Neural cell (in vitro differentiated cells): ENCODE data around the gene PBX1. TPM values are rescaled to one million over a fixed set of nuclear protein-coding genes. Genes with fewer than 3 reads are reported as not detected.

Source experiments
- H2AFZ ChIP-seq: fragments of 200-600, 300-800 bp; sonication (generic), shearing (Covaris generic); 2 replicates; pipeline ENCODE4 v1.6.0; 2014; ENCODE audit warnings: low read depth, mild to moderate bottlenecking, antibody characterized with exemption, low read length, moderate library complexity
- H3F3A ChIP-seq: fragments of 200-600 bp; shearing (Covaris generic); 2 replicates; pipeline ENCODE4 v1.6.1; 2016; ENCODE audit warnings: mild to moderate bottlenecking, moderate library complexity, mixed read lengths, antibody characterized with exemption, low read length; ENCODE audit not compliant: insufficient read depth, poor library complexity, severe bottlenecking
- H3K27ac ChIP-seq: fragments of 200-600, 300-800 bp; sonication (generic), shearing (Covaris generic); 2 replicates; pipeline ENCODE4 v1.5.1; 2014; ENCODE audit warnings: mild to moderate bottlenecking, low read length, moderate library complexity
- H3K27me3 ChIP-seq: fragments of 300-800, 200-600 bp; sonication (generic), shearing (Covaris generic); 2 replicates; pipeline ENCODE4 v1.6.0; 2014; ENCODE audit warnings: mild to moderate bottlenecking, low read depth, low read length, moderate library complexity; ENCODE audit not compliant: insufficient read depth
- H3K36me3 ChIP-seq: fragments of 300-800, 200-600 bp; sonication (generic), shearing (Covaris generic); 2 replicates; pipeline ENCODE4 v1.5.1; 2014; ENCODE audit warnings: mild to moderate bottlenecking, antibody characterized with exemption, low read length, moderate library complexity; ENCODE audit not compliant: insufficient read depth
- H3K4me2 ChIP-seq: fragments of 300-800, 200-600 bp; sonication (generic), shearing (Covaris generic); 2 replicates; pipeline ENCODE4 v1.6.0; 2014; ENCODE audit warnings: mild to moderate bottlenecking, low read length
- H3K4me3 ChIP-seq: fragments of 300-800, 200-600 bp; sonication (generic), shearing (Covaris generic); 2 replicates; pipeline ENCODE4 v1.5.1; 2014; ENCODE audit warnings: mild to moderate bottlenecking, low read length, moderate library complexity
- H3K79me2 ChIP-seq: fragments of 200-600 bp; shearing (Covaris generic); replicated peaks from 2 replicates; pipeline ENCODE4 v1.6.0; 2014; ENCODE audit warnings: mild to moderate bottlenecking, low read length, moderate library complexity; ENCODE audit not compliant: insufficient read depth
- H3K9ac ChIP-seq: fragments of 300-800, 200-600 bp; sonication (generic), shearing (Covaris generic); 2 replicates; pipeline ENCODE4 v1.6.1; 2016; ENCODE audit warnings: mild to moderate bottlenecking, low read length, mixed read lengths
- H3K9me2 ChIP-seq: fragments of 200-600 bp; shearing (Covaris generic); 2 replicates; pipeline ENCODE4 v1.6.1; 2016; ENCODE audit warnings: mild to moderate bottlenecking, low read length, mixed read lengths; ENCODE audit not compliant: insufficient read depth
- H3K9me3 ChIP-seq: fragments of 200-600, 300-800 bp; sonication (generic), shearing (Covaris generic); 2 replicates; pipeline ENCODE4 v1.6.1; 2016; ENCODE audit warnings: mild to moderate bottlenecking, mixed run types, low read length, moderate library complexity, mixed read lengths
- H4K20me1 ChIP-seq: fragments of 200-600 bp; shearing (Covaris generic); 2 replicates; pipeline ENCODE4 v1.6.1; 2016; ENCODE audit warnings: mild to moderate bottlenecking, mixed run types; ENCODE audit not compliant: insufficient read depth
- CTCF ChIP-seq: fragments of 450-650 bp; IDR thresholded peaks from 2 replicates; pipeline ENCODE4 v1.5.1; 2014; ENCODE audit warnings: antibody characterized with exemption, mild to moderate bottlenecking, moderate library complexity; ENCODE audit not compliant: poor library complexity, severe bottlenecking
- EP300 ChIP-seq: fragments of 450-650 bp; conservative IDR thresholded peaks from 2 replicates; pipeline ENCODE4 v1.6.1; 2014; ENCODE audit warnings: antibody characterized with exemption, mild to moderate bottlenecking, moderate library complexity; ENCODE audit not compliant: poor library complexity, severe bottlenecking
- EZH2 ChIP-seq: fragments of 200-600, 300-800 bp; shearing (Covaris generic), sonication (generic); IDR thresholded peaks from 2 replicates; pipeline ENCODE4 v1.6.1; 2014; ENCODE audit warnings: antibody characterized with exemption, low read length, borderline replicate concordance, mild to moderate bottlenecking; ENCODE audit not compliant: insufficient read depth, poor library complexity, severe bottlenecking
- MXI1 ChIP-seq: fragments of 450-650 bp; conservative IDR thresholded peaks from 2 replicates; pipeline ENCODE4 v1.6.1; 2014; ENCODE audit warnings: antibody characterized with exemption, mild to moderate bottlenecking; ENCODE audit not compliant: poor library complexity, severe bottlenecking
- POLR2AphosphoS5 ChIP-seq: IDR thresholded peaks from 2 replicates; pipeline ENCODE4 v1.6.1; 2012
- RAD21 ChIP-seq: fragments of 450-650 bp; conservative IDR thresholded peaks from 2 replicates; pipeline ENCODE4 v1.6.1; 2014; ENCODE audit warnings: antibody characterized with exemption, mild to moderate bottlenecking, moderate library complexity
- REST ChIP-seq: IDR thresholded peaks from 2 replicates; pipeline ENCODE4 v1.6.1; 2012; ENCODE audit warnings: borderline replicate concordance
- SMC3 ChIP-seq: fragments of 450-650 bp; conservative IDR thresholded peaks from 2 replicates; pipeline ENCODE4 v1.6.1; 2014; ENCODE audit warnings: antibody characterized with exemption, mild to moderate bottlenecking, moderate library complexity; ENCODE audit not compliant: poor library complexity
- TAF1 ChIP-seq: IDR thresholded peaks from 2 replicates; pipeline ENCODE4 v1.6.1; 2012; ENCODE audit warnings: low read depth
- polyA plus RNA-seq: library from polyadenylated mRNA; depleted of rRNA; stranded (reverse); fragments of >200 nt; gene quantifications from 2 replicates; pipeline ENCODE4 v1.2.3, GENCODE V29; 2014

The PBX1 gene
- polyA plus RNA-seq, 1 donor from 2014 or later = 42.4 TPM

DNA sequence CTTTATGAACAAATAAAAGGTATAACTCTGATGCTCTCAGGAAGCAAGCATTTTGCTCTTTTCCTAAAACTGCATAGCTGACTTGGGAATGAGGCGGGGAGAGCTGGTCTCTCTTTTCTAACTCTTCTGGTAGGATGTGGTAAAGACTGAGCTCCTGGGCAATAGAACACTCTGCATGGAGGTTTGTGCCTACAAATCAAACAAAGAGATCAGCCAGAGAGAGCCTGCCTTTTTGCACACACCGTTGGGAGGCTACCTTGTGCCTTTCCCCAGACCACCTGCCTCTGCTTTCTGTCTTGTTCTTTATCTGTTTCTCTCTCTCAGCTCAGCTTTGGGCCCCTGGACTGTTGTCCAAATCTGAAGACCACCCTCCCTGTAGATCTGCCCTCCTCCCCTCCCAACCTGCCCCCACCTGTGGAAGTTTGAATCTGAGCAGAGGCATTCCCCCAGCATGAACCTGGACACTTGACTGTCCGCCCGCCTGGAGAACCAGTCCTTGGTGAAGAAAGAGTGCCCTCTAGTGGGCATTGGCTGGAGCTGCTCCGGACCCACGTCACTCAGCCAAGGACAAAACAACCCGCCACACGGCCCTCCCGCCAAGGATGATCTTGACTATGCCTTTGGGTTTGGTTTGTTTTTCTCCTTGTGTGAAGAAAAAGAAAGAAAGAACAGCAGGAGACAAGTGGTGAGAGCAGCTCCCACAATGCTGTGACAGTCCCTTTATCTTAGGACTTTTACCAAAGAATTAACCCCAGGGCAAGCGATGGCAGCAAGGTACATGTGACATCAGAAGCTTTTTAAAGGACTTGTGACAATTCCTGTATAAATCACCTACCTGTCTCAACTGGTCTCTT is 228.2 kb downstream of the PBX1 start:
- Histone ChIP-seq H3K4me2 (no peak overlapping the region), H3K9me3 (no peaks in the 10 kb centered on the region), H2AFZ (no peak overlapping the region), H3K9ac (peak overlapping the region; percentile 33), H3K27ac (peak overlapping the region; percentile 49), H3F3A (no peaks in the 10 kb centered on the region), H3K27me3 (no peaks in the 10 kb centered on the region), H3K4me3 (peak overlapping the region; percentile 19), H3K79me2 (peaks cover 96% of the 10 kb centered on the region), H3K9me2 (no peaks in the 10 kb centered on the region), H4K20me1 (no peaks in the 10 kb centered on the region), H3K36me3 (no peaks in the 10 kb centered on the region)
- TF ChIP-seq EP300 = no peak
- peak; percentile 92 for TF ChIP-seq SMC3
- peak; percentile 93 for TF ChIP-seq CTCF
- TF ChIP-seq MXI1 = no peak
- TF ChIP-seq RAD21 = peak; percentile 94

- no peak for TF ChIP-seq POLR2AphosphoS5
- no peak for TF ChIP-seq TAF1
- TF ChIP-seq MXI1 = no peak
- no peak for TF ChIP-seq EZH2
- TF ChIP-seq RAD21 = no peak
- TF ChIP-seq REST = no peak
- TF ChIP-seq EP300 = no peak
- TF ChIP-seq CTCF = no peak
- no peak for TF ChIP-seq SMC3
- peak overlapping the region; percentile 19 for H3K4me3 ChIP-seq
- H3K27ac ChIP-seq = peak overlapping the region; percentile 49
- H4K20me1 ChIP-seq = no peaks in the 10 kb centered on the region
- peaks cover 94% of the 10 kb centered on the region for H3K79me2 ChIP-seq
- no peaks in the 10 kb centered on the region for H3K36me3 ChIP-seq
- H3K27me3 ChIP-seq = no peaks in the 10 kb centered on the region
- no peaks in the 10 kb centered on the region for H3K9me2 ChIP-seq
- H3F3A ChIP-seq = no peaks in the 10 kb centered on the region
- H2AFZ ChIP-seq = no peak overlapping the region
- peak overlapping the region; percentile 33 for H3K9ac ChIP-seq
- H3K9me3 ChIP-seq = no peaks in the 10 kb centered on the region
- no peak overlapping the region for H3K4me2 ChIP-seq
Observed at GRCh38 chr1:164787834-164788231, 228.8 kb downstream of the PBX1 start.
